Activated CD8-positive, alpha-beta memory T cell treated with anti-CD3 and anti-CD28 coated beads for 48 hours (primary cell): ENCODE measurements around the gene LRRC59.
A peak's percentile ranks its signal among the peaks of the same experiment; 100 is the strongest.
"Not testable (repeated sequence)": the region's sequence is repeated elsewhere in the genome, so short reads cannot be mapped to it uniquely, and the experiment has no call there.

Source experiments
- DNase-seq, 3 experiments: peaks; one replicate each; pipeline ENCODE4 v3.0.0-alpha.2; 2020; ENCODE audit warnings: low read depth in 2 of 3, low spot score in 2 of 3

Gene LRRC59

DNA sequence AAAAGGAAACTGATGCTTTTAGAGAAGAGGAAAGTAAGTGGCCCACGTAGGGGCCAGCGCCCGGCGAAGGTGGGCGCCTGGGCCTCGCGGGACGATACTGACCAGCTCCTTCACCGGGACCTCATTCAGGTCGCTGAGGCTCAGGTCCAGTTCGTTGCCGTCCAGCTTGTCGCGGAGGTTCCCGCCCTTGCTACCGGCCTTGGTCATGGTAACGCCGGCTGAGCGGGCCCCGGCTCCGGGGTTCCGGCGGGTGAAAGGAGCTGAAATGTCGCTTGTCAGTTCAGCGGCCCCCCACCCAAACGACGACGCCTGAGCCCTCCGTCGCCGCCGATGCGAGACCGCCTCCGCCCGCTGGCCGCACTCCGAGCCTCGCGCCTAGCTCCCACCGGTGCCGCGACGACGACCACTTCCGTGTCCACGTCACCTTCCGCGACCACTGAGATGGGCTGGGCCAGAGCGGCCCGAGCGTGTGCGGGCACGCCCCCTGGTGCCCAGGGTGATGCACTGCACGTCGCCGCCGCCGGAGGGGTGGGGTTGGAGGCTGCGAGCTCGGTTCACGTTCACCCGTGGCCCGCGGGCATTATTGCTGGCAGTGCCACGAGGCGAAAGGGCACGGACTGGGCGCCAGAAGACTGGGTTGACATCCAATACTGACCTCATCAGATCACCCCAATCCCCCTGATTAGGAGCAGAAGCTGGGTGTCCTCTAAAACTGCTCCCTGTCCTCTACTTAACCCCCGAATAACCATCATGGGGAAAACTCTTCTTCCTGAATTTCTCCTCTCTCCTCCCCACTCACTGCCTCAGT is at the start of gene LRRC59:
Gene LRRC59, minus strand, starts transcription at position 413 of the 808 bp plus-strand sequence. Its CDS starts 206 bp downstream, at position 207.
- DNase-seq, result peak; percentile 81 to 99 (median 95)

DNA sequence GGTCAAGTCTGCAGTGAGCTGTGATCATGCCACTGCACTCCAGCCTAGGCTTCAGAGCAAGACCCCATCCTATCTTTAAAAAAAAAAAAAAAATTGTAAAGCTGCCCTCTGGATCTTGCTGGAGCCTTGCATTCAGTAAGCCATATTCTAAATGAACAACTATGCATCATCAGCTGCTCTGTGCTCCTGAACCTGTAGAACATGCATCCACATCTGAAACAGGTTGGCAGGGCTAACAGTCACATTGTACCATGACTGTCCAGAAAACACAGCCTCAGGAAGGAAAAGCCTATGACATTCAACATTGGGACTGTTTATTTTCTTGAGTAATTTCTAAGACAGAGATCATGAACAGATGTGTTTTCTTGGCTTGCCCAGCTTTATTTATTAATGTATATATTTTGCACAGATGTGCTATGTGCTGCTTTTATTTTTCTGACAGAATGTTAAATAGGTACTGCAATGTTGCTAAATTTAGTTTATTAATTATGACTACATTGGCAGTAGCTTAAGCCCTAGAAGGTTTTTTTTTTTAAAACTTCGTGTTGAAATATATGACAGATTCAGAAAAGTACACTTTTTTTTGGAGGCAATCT is 48.5 kb upstream of the LRRC59 start:
- no peak for DNase-seq

DNA sequence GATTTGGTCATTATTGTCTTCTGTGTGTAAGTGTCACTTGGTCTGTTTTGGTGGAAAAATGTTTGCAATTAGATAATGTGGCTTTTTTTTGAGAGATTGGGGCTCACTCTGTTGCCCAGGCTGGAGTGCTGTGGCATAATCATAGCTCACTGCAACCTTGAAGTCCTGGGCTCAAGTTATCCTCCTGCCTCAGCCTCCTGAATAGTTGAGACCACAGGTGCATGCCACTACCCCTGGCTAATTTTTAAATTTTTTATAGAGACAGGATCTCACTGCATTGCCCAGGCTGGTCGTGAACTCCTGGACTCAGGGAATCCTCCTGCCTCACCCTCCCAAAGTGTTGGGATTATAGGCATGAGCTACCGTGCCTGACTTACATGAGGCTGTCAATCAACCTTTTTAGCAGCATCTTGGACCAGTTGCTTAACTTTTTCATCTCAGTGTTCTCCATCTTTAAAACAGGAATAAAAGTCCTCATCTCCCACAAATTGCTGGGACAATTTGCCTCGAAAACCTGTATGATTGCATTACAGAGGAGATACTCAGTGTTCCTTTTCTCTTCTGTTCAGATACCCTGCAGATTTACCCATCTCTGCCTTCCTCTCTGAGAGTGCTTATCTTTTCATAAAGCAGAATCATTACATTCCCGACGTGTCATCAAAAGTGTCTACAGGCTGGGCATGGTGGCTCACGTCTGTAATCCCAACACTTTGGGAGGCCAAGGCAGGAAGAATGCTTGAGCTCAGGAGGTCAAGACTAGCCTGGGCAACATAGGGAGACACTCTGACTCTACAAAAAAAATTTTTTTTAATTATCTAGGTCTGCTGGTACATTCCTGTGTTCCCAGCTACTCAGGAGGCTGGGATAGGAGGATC is 47.8 kb upstream of the LRRC59 start:
- no peak for DNase-seq

DNA sequence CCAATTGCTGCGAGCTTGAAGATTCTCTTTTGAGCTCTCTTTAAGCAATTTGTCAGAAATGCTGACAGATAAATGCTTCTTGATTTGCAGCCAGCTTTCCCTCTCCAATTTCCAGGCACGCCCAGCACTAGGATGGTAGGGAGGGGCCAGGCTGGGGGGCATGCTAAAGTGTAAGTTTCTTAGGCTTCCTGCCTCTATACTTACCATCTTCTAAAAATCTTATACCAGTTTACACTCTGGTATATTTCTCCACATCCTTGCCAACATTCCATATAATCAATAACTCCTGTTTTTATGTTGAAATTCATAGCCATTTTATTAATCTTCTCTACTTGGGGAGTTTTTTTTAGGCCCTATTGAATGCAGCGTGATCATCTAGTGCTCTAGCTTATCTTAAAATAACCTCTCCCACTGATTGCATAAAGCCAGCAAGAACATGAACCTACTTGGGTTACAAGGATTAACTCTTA is 46.2 kb upstream of the LRRC59 start:
- DNase-seq, result no peak

DNA sequence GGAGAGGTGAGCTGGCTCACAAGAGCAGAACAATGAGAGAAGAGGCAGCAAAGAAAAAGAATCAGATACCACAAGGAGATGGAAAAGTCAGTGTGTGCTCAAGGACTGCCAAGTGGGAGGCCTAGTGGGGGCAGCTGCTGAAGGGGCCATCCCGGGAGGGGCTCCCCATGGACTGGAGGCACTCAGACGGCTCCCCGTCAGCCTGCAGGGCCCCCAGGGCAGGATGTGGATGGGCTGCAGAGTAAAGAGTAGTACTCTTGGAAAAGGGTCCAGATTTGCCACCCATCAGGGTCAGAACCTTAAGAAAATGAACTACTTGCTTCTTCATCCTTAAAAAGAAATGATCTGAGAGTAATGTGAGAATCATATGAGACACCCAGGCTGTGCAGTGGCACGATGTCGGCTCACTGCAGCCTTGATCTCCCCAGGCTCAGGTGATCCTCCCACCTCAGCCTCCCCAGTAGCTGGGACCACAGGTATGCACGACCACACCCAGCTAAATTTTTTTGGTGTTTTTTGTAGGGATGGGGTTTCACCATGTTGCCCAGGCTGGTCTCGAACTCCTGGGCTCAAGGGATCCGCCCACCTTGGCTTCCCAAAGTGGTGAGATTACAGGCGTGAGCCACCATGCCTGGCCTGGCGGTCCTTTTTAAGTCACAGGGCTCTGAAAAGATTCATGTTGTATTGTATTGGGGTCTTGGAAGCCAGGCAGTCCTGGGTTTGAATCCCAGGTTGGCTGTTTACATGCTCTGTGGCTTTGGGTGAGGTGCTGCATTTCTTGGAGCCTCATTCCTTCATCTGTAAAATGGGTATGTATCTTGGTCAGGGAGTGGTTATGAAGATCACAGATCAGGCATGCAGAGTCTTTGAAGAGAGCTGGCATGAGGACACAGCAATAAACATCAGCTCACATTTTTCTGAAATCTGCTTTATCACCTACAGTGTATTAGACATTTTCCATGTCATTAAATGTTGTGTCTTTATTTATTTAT is 43.8 kb upstream of the LRRC59 start:
- no peak for DNase-seq

DNA sequence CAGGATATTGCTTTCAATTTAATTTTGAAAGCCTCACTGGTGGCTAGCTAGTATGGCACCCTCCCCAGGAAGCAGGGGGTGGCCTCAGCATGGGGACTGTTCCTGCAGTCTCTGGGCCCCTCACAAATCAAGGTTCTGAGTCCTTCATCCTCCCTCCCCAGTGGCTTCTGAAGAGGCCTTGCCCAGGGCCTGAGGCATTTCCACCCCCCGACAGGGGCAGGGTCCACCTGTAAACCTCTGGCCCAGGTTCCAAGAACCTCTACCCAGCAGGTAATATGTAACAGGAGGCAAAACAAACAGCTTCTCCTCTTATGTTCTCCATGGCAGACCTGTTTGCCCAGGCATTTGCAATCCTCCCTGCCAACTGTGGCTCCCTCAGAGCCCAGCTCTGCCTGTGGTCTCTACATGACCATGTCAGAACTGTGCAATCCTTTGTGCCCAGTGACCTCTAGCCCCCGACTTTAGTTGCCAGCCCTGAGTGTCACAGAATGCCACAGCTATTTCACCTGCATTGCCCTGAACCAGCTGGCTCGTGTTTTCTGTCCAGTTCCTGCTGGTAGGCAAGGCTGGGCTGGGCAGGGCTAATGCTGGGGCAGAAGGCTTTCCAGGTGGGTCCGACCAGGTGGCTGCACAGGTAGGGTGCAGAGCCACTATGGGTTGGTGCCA is 43.0 kb upstream of the LRRC59 start:
- DNase-seq, result no peak

DNA sequence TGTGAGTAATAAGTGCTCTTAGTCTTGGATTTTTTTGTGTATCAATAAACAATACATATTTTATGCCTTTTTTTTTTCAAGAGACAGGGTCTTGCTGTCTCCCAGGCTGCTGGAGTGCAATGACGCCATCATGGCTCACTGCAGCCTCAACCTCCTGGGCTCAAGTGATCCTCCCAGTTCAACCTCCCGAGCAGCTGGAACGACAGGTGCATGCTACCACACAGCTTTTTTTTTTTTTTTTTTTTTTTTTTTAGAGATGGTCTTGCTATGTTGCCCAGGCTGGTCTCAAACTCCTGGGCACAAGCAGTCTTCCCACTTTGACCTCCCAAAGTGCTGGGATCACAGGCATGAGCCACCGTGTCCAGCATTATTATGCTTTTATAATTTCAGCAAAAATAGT is 41.7 kb upstream of the LRRC59 start:
- DNase-seq, result no peak

DNA sequence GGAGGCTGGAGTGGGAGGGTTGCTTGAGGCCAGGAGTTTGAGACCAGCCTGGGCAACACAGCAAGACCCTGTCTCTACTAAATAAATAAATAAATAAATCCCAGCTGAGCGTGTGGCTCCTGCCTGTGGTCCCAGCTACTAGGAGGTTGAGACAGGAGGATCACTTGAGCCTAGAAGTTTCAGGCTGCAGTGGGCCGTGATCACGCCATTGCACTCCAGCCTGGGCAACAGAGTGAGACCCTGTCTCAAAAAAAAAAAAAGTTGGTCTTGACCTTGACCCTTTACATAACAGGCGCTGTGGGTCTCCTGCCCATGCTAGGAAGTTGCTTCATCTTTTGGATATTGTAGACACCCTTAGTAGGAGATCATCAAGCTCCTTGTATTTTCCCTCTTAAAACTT is 40.1 kb upstream of the LRRC59 start:
- DNase-seq, result no peak

DNA sequence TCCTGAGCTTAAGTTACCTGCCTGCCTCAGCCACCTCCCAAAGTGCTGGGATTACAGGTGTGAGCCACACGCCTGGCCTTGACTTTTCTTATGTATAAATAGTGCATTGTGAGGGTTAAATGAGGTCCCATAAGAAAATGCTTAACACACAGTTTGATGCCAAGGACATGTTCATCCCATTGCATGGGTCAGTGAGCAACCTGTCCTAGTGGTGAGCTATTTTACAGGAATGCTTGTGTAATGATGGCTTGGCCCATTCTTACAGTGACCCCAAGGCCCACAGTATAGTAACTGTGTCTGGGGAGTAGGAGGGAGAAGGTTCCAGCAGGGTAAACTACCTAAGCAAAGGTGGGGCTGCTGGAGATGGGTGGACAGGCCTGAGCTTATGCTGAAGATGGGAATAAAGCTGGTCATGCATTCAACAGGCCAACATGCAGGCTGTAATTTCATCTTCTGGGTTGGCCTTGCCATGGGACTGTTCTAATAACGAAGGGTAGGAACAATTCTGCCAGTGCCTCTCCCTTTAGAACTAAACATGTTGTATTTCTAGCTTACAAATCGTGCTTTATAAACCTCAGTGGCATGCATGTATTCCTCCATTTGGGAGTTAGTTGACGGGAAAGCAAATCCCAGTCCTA is 34.9 kb upstream of the LRRC59 start:
- no peak for DNase-seq

DNA sequence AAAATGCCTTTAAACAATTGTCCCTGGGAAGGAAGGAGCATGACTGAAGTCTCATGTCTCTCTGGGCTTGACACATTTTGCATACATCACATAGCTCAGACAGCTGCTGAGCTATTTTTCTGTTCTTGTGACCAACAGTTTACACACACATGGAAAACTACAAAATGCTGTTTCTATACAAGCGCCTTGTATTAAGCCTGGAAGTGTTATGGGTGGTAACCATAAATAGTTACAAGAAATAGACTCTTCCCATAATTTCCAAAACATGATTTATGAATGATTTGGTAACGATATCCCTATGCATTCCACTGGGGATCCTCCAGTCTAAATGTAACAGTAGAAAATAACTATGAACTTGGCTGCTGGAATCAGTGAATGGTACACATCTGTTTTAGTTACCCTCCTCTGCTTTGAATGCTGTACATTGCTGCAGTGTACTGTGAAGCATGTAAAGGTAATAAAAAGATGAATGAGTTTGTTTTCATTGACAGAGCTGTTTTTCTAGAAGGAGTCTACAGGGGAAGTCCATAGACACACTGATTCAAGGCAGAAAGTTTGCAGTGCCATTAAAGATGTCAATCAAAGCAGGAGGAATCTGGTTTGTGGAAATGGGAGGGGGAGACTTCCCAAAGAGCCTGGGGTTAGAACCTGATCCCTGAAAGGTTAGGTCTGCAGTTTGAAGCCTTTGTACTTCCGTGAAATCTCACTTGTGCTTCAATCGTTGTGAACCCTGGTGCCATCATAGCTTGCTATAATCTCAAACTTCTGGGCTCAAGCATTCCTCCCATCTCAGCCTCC is 33.7 kb upstream of the LRRC59 start:
- no peak for DNase-seq

DNA sequence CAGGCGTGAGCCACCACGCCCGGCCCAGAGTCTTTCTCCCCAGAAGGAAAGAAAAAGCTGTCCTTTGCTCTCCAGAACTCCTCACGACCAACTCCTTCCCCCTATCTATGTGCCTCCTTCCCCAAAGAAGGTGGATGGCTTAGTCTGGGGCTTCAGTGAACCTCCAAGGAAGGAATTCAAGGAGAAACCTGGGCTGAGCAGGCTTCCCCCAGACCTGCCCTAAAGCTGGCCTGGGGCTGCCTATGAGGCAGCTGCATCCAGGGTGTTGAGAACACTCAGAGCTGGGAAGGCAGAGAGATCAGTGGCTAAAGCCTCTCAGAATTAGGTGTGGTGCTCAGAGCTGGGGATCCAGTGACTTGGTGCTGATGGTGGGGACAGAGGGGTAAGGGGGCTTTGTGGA is 32.5 kb upstream of the LRRC59 start:
- DNase-seq, result no peak

DNA sequence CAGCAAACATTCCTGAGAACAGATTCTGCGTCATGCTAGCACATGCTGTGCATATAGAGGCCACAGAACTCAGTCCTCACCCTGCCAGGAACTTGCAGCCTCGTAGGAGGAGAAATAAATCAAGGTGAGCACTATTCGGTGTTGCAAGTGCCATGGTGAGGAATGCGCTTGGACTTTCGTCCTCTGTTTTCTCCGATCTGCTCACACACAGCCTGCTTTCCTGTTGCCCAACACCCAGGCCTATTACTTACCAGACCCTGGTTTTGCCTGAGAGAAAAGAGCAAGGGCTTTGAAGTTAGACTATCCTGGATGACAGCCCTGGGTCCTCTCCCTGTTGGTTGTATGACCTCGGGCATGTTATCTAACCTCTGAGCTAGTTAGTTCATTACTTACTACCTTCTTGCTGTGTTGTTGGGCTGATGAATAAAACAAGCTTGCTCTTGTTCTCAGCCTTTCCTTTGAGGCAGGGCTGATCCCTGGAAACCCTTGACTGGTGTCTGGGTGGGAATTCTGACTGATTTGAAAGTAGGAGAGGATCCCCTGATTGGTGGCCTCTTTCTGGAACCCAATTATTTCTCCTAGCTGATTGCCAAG is 31.6 kb upstream of the LRRC59 start:
- DNase-seq, result no peak

DNA sequence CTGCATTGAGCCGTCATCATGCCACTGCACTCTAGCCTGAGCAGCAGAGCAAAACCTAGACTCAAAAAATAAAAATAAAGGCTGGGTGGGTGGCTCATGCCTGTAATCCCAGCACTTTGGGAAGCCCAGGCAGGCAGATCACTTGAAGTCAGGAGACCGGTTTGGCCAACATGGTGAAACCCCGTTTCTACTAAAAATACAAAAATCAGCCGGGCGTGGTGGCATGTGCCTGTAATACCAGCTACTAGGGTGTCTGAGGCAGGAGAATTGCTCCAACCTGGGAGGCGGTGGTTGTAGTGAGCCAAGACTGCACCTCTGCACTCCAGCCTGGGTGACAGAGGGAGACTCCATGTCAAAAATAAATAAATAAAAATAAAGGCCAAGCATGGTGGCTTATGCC is 30.8 kb upstream of the LRRC59 start:
- not testable (repeated sequence) for DNase-seq

DNA sequence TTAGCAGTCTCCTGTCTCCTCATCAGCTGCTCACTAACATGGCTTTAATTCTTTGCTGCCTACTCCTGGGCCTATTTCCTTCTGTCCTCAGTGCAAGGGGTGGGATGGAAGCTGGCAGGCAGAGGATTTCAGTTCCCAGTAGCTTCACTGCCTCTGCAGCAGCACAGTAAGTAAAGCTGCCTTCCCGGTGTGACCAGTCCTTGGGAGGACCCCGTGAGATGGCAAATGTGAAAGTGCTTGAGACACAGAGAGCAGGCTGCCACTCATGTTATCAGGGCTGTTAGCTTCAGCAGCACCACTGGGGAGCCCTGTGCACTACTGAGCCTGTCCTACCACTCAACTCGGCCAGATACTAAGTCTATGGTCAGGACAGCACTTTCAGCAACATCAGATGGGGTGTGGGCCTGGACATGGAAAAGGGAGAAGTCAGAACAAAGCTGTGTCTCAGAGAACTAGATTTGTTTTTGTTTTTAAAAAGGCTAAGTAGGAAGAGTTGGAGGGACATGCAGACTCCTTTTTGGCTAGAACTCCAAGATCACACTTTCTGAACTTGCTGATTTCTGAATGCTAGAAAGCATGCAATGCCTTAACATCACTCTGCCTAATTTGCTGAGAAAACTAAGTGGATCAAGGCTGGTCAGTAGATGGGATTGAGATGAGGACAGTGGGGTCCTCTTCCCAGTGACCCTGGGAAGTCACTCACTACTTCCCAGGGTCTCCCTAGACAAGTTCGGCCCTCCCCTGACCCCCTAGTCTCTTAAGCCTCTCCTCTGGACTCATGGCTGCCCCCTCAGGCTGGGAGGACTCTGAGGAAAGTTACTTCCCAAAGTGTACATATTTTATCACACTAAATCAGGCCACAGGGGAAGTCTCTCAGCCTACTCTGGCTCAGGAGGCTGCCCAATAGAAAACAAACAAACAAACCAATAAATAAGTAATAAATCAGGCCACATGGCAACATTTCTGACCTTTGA is 29.8 kb upstream of the LRRC59 start:
- peak in 2 of 3 experiments; percentile 3 to 4 for DNase-seq

DNA sequence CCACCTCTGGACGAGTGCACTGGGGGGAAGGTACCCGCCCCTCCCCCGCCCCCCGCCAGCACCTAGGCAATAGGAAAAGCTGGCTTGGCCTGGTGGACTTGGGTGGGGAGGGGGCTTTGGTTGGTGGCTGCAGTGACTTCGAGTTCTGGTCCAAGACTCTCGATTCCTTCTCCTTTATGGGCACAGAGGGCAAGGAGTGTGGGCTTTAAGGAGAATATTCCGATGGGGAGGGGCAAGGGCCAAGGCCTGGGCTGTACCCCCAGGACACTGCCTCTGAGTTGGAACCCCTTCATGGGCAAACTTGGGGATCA is 29.1 kb upstream of the LRRC59 start:
- no peak for DNase-seq

DNA sequence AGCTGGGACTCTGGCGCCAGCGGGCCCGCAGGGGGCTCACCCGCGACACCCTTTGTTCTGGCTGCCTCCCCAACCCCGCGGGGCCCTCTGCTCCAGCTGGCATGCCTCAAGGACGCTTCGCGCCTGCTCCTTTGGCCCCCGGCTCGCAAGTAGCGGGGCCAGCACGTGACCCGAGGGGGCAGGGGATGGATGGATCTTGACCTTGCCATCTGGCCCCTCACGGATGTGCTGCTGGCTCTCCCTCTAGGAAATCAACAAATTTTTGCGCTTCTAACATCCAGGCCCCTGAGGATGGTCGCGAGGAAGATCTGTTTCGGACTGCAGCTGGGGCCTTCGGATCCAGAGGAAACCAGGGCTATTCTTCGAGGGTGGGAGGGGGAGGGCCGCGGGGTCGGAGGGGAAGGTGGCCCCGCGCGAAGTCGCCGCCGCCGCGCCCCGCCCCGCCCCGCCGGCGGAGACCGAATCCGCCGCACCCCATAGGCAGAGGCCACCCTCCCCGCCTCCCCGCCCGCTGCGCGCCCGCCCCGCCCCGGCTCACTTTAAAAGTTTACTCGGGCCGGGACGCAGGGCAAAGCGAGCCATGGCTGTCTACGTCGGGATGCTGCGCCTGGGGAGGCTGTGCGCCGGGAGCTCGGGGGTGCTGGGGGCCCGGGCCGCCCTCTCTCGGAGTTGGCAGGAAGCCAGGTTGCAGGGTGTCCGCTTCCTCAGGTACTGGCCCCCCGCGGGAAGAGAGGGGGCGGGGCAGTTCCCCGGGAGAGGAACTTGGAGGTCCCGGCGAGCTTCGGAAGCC is 28.6 kb upstream of the LRRC59 start, which contains the start of gene ACSF2:
Gene ACSF2, plus strand, starts transcription at position 537 of the 790 bp plus-strand sequence. Its CDS starts 44 bp downstream, at position 581.
- peak; percentile 38 to 49 (median 43) for DNase-seq
